HG03175 (cell line): ENCODE data around the gene CFAP299.

ENCODE experiments used
- ATAC-seq: cut with Tn5 transposase; IDR thresholded peaks from one replicate; pipeline ENCODE4 v1.9.1; 2021; ENCODE audit warnings: mild to moderate bottlenecking, moderate library complexity; ENCODE audit not compliant: unreplicated experiment

Gene CFAP299

GRCh38 chr4:80495865-80496264 lies 160.3 kb downstream of the CFAP299 start:
- ATAC-seq, result no peak

DNA sequence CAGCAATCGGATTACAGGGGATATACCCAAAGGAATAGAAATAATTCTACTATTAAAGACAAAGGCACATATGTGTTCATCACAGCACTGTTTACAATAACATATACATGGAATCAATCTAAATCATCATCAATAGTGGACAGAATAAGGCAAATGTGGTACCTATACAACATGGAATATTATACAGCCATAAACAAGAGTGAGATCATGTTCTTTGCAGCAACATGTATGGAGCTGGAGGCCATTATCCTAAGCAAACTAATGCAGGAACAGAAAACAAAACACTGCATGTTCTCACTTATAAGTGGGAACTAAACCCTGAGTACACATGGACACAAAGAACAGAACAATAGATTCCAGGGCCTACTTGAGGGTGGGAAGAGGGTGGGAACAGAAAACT lies 163.2 kb downstream of the CFAP299 start:
- ATAC-seq, result no peak

DNA sequence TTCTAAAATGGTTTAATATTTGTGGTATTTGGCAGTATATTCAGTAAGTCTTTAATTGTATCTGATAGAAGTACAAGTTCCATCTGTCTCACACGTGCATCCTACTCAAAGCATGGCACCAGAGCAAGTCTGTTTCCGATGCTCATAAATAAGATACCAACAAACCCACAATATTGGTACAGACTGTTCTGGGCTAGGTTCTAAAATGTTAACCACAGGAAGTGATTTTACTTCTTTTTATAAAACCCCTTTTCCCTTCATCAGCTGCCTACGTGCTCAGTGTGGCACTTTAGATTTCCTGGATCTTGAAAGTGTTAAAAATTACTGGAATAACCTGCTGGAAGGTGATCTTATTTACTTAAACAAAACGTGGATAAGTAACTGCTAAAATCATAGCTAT lies 165.1 kb downstream of the CFAP299 start:
- peak; percentile 56 for ATAC-seq

DNA sequence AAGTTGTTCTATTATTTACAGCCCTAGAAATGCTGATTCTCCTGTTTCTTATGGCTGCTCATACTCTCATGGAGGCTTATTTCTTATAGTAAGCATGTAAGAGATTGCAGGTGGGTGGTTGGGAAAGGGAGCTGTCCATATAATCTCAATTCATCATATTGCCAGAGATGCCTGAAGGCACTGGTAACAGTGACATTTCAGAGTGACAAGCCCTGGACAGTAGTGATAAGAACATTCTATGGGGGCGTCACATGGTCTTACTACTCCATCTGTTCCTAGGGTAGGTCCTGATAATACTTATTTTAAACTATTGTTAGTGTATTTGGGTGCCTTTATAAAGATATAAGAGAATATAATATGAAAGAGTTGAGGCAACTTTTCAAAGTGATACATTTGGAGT lies 171.5 kb downstream of the CFAP299 start:
- ATAC-seq, result no peak

DNA sequence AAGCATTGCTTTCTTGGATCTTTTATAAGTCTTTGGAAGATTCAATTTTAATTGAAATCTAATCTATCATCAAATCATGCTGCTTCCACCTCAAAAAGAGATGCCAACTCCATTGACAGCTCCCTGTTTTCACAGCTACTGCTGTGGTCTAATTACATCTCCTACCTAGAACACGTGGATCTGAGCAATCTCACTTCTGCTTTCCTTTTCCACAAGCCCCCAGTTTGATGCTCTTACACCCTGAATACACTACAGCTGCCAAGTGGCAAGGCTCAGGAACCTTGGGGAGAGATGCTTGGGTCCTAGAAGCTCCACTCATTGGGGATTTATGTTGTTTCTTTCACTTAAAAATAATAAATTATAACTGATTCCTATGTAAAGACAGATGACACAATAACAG lies 172.0 kb downstream of the CFAP299 start:
- peak; percentile 76 for ATAC-seq

DNA sequence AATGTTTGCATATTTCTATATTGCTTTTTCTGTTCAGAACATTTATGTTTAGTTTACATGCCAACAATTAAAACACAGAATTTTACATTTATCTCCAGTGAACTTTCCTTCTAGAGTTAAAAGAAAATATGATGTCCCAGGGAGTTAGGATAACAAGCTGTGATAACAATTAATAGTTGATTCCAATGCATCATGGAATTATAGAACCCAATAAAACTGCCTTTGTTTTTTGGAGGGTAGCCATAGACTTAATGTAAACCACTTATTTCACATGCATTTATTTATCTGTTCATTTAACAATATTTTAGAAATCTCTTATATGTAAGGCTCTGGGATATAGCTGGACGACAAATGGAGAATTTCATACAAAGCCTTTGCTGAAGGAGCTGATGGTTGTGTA lies 180.0 kb downstream of the CFAP299 start:
- no peak for ATAC-seq

DNA sequence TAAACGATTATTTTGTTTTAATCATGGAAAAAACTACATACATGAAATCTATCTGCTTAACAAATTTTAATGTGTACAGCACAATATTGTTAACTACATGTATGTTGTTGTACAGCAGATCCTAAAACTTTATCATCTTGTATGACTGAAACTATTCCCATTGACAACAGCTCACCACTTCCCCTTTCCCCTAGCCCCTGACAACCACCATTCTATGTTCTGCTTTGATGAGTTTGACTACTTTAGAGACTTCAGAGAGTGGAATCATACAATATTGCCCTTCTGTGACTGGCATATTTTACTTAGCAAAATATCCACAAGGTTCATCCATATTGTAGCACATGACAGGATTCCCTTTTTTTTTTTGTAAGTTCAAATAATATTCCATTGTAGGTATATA lies 185.9 kb downstream of the CFAP299 start:
- peak; percentile 56 for ATAC-seq

GRCh38 chr4:80526697-80527096 lies 191.2 kb downstream of the CFAP299 start:
- no peak for ATAC-seq

- no peak for ATAC-seq
Observed at GRCh38 chr4:80529026-80529425, 193.5 kb downstream of the CFAP299 start.

DNA sequence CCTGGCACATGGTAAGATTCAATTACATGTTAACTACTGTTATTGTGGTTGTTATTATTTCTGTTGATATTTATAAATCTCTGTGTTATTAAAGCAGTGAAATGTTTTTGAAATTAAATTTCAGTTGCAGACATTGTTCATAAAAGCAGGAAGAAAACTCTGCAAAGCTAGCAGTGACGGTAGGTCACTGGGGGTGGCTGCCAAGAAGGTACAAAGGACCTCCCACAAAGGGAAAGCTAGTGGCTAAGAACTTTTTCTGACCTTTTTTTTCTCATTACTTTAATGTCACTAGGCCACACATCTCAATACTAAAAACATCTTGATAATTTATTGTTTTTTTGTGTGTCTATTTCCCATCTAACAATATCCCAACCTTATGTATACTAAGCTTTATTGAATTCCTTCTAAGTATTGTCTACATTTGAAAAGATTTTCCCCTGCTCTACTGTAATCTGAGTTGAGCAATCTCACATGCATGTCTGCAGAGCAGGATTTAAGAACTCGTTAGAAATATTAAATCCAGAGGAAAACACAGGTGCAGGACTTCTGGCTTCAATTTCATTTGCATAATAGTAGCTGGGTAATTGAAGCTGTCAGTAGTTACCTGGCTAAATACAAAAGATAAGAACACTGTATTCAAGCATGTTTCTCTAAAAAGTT lies 197.3 kb downstream of the CFAP299 start:
- no peak for ATAC-seq

DNA sequence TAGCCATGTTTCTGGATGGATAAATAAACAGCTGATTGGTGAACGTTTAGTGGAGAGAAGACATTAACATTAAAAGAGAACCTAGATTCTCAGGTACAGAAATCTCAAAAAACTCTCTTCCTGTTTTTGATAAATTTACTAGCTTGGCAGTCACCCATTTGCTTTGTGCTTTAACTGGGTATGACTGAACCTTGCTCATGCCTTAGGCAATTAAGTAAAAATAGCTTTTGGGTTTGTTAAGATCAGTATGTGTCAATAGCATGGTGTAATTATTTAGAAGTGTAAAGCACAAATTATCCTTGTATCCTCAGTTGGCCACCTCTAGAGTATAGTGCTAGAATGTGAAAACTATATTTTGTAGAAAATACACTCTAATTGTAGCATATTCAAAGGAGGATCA lies 200.0 kb downstream of the CFAP299 start:
- no peak for ATAC-seq

GRCh38 chr4:80538276-80538926 lies 202.9 kb downstream of the CFAP299 start:
- no peak for ATAC-seq

- ATAC-seq, result no peak
Observed at GRCh38 chr4:80539190-80539589, 203.7 kb downstream of the CFAP299 start.

DNA sequence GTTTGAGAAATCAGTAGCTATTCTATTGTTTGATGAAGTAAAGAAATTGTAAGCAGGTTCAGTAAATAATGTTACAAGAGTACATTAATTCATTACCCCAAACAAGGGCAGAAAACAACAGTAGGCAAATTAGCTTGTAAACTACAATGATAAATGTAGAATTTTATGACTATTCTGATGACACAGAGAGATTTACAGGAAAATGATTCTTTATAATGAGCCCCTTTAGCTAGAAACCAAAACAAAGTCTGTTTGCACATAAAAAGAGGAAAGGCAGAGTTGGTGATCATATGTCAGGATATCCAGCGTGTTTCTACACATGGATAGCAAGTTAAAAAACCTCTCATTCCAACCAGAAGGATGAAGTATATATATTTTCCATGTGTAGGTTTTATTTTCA lies 204.8 kb downstream of the CFAP299 start:
- no peak for ATAC-seq

DNA sequence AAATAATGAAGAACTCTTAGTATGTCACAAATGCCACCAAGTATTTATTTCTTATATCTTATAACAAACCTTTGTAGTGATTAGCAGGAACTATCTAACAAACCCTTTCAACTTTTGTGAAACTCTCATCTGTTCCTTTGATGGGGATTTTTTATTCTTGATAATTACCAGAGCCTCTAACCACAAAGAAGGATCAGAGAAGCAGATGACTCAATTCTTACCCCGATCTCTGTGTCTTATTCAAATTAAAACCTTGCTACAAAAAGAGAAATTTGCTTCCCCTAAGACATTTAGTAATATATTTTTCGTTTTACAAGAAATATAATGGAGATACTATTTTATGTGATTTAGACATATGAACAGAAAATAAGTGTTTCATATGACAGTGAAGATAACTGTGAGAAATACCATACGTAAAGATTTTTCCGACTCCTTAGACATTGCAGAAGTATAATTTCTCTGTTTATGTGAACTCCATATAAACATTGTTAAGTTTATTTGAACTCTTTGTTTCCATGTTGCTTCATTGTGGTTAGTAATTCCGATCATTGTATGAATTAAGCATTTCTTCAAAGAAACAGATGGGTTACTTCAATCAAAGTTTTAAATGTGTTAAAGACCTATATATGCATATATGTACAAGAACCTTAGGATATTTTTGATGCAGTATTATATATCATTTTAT lies 205.4 kb downstream of the CFAP299 start:
- ATAC-seq, result peak; percentile 90

- no peak for ATAC-seq
Observed at GRCh38 chr4:80542747-80543146, 207.2 kb downstream of the CFAP299 start.

- ATAC-seq, result no peak
Observed at GRCh38 chr4:80560337-80560736, 224.8 kb downstream of the CFAP299 start.

DNA sequence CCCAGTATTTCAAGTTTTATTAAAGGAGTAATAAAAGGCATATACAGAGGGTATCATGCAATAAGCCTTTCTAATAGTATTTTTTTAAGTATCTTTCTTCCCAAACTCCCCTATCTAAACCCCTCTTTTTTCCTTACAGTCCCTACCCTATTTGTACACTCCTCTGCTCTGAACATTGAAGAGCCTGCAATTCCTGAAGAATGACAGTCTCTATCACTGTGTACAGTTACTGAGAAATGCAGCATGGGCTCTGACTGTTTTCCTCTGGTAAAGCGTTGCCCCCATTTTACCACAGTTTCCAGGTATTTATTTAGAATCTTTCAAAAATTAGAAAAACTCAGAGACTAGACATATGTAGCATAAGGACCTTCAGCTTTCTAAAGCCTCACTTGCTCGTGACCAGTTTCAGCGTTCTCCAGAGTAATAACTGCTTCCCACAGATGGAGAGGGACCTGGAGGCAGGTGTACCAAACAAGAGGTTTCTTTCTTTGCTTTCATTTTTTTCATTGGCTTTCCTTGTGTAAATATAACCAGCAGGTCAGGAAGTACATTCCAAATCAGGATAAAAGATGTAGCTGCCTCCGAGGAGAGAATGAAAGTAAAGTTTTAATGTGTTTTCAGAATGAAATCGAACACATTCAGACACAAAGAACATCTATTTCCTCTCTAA lies 230.8 kb downstream of the CFAP299 start:
- ATAC-seq, result no peak

DNA sequence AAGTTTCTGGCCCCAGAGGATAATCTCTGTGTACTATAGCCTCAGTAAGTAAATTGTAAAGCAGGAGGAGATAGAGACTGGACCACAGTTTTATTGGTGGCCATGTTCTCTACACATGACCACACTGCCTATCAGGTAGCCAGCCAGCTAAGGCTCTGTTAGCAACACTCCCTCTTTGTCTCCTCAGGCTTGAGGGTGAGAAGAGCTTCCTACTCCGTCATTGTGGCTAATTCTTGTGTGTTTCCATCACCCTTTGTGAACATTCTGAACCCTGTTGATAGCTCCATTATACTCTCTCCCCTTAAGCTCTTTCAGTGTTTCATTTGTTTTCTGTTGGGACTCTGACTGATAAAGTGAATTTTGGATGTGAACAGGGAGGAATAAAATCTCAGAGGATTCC lies 233.4 kb downstream of the CFAP299 start:
- no peak for ATAC-seq

DNA sequence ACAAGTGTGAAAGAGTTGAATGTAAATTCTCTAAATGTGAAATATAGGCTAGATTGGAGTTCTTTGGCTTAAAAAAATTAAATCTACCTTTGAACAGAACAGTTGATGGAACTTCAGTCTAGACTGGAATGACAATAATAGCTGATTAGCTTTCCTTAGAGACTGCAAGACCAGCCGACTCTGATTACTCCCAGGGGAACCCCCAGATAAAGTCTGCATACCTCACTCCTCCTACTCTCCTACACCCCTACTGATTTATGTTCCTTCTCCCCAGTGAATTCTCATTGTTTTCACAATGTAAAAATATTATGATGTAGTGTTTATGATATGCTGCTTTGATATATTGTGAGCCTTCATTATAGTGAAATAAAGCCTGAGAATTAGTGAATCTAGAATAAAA lies 241.3 kb downstream of the CFAP299 start:
- ATAC-seq, result no peak

GRCh38 chr4:80578001-80578400 lies 242.5 kb downstream of the CFAP299 start:
- no peak for ATAC-seq

DNA sequence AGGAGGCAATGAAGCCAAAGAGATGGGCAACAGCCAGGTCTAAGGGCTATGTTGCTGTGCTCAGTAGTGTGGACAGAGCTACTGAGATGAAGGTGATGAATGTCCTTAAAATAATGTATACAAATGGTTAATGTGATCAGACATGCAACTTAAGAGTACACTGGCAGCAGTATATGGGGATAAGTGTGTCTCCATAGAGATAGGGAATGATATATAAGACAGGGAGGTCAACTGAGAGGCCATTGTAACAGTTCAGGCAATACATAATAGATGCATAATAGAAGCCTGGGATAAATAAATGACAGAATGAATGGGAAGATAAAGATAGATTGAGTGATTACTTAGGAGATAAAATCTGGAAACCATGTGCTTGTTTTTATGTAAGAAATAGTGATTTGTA lies 250.0 kb downstream of the CFAP299 start:
- ATAC-seq, result no peak
